OCI-LY7 (cell line): ENCODE results near the gene HOXC10.

Experiments
- EZH2phosphoT487 ChIP-seq: fragments of 200-600 bp; sonication (generic); IDR thresholded peaks from 2 replicates; pipeline ENCODE4 v1.6.1; 2018; ENCODE audit warnings: low read depth, borderline replicate concordance, mild to moderate bottlenecking, mixed run types, antibody characterized with exemption, low read length, moderate library complexity, mixed read lengths
- TF ChIP-seq, protein P1 (sequence below): fragments of 200-600 bp; sonication (generic); conservative IDR thresholded peaks from 2 replicates; pipeline ENCODE4 v1.5.1; 2014; ENCODE audit warnings: mild to moderate bottlenecking, antibody characterized with exemption, low read length, moderate library complexity, mixed read lengths

DNA sequence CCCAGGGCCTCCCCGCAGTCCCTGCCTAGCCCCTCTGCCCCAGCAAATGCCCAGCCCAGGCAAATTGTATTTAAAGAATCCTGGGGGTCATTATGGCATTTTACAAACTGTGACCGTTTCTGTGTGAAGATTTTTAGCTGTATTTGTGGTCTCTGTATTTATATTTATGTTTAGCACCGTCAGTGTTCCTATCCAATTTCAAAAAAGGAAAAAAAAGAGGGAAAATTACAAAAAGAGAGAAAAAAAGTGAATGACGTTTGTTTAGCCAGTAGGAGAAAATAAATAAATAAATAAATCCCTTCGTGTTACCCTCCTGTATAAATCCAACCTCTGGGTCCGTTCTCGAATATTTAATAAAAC lies 45.5 kb downstream of the HOXC10 start:
- TF ChIP-seq, protein P1, sequence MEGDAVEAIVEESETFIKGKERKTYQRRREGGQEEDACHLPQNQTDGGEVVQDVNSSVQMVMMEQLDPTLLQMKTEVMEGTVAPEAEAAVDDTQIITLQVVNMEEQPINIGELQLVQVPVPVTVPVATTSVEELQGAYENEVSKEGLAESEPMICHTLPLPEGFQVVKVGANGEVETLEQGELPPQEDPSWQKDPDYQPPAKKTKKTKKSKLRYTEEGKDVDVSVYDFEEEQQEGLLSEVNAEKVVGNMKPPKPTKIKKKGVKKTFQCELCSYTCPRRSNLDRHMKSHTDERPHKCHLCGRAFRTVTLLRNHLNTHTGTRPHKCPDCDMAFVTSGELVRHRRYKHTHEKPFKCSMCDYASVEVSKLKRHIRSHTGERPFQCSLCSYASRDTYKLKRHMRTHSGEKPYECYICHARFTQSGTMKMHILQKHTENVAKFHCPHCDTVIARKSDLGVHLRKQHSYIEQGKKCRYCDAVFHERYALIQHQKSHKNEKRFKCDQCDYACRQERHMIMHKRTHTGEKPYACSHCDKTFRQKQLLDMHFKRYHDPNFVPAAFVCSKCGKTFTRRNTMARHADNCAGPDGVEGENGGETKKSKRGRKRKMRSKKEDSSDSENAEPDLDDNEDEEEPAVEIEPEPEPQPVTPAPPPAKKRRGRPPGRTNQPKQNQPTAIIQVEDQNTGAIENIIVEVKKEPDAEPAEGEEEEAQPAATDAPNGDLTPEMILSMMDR: no peak
- TF ChIP-seq EZH2phosphoT487: no peak
